Kidney (tissue), 14 donors: Measurements from ENCODE around the gene SLX4IP. TPM values are rescaled to one million over a fixed set of nuclear protein-coding genes. Genes with fewer than 3 reads are reported as not detected.

Experiments
- DNase-seq, 5 donors: peaks; one replicate each; pipeline ENCODE4 v3.0.0-alpha.2; 2013 to 2020
- FAIRE-seq: peaks from 2 replicates; lab custom pipeline; 2012; peaks lifted over from hg19 to GRCh38; lab: Jason Lieb, UNC
- H3K27ac ChIP-seq, 2 donors: one replicate each; pipeline ENCODE4 v1.7.0; 2013; ENCODE audit warnings: low read depth in 2 of 2, low read length in 2 of 2, inconsistent platforms in 1 of 2
- H3K27me3 ChIP-seq: one replicate; pipeline ENCODE4 v1.7.1; 2013; ENCODE audit warnings: low read length, inconsistent platforms; ENCODE audit not compliant: control insufficient read depth, insufficient read depth
- H3K36me3 ChIP-seq, 3 donors: one replicate each; pipeline versions ENCODE4 v1.7.0 to v1.7.1; 2013; ENCODE audit warnings: low read length in 3 of 3, control low read depth in 1 of 3, inconsistent platforms in 1 of 3; ENCODE audit not compliant: insufficient read depth in 3 of 3, control insufficient read depth in 2 of 3
- H3K4me1 ChIP-seq, 3 donors: one replicate each; pipeline versions ENCODE4 v1.7.0 to v1.7.1; 2013; ENCODE audit warnings: low read length in 3 of 3, inconsistent platforms in 1 of 3, low read depth in 1 of 3; ENCODE audit not compliant: control insufficient read depth in 2 of 3, insufficient read depth in 2 of 3
- H3K4me3 ChIP-seq, 3 donors: one replicate each; pipeline versions ENCODE4 v1.7.0 to v1.8.1; 2013; ENCODE audit warnings: low read length in 3 of 3, control low read depth in 1 of 3, inconsistent platforms in 1 of 3
- H3K9ac ChIP-seq, 3 donors: one replicate each; pipeline versions ENCODE4 v1.7.0 to v1.7.1; 2013; ENCODE audit warnings: low read length in 3 of 3, control low read depth in 1 of 3, inconsistent platforms in 1 of 3
- H3K9me3 ChIP-seq, 3 donors: one replicate each; pipeline versions ENCODE4 v1.7.0 to v1.7.1; 2013; ENCODE audit warnings: low read length in 3 of 3, control low read depth in 1 of 3, inconsistent platforms in 1 of 3; ENCODE audit not compliant: control insufficient read depth in 2 of 3, insufficient read depth in 1 of 3
- intact Hi-C: fragments of 100-400 bp; cut with DNase I; formaldehyde crosslinking; loops from one replicate; pipeline ENCODE4 v1.11.1; 2022
- polyA plus RNA-seq: library from polyadenylated mRNA; stranded (reverse); fragments of 350-450 nt; fragmentation: Illumina TruSeq; extraction: RNeasy Lipid Tissue Mini Kit (QIAGEN cat#74804); gene quantifications from one replicate; pipeline ENCODE4 v1.2.3, GENCODE V29; 2014; ENCODE audit warnings: low read depth, low replicate concordance; ENCODE audit not compliant: insufficient read depth
- total RNA-seq: library from RNA; stranded (reverse); fragmentation: NEBNext Ultra II Directional; extraction: Animal tissue kit (Norgen Biotek cat#: 25700); gene quantifications from one replicate; pipeline ENCODE4 v1.2.1, GENCODE V29; 2021
- TF ChIP-seq, protein P1 (sequence below): IDR thresholded peaks from 3 replicates; pipeline ENCODE4 v1.5.1; 2012; ENCODE audit warnings: mild to moderate bottlenecking, moderate library complexity, borderline replicate concordance; ENCODE audit not compliant: insufficient read depth; ENCODE audit errors: extremely low read depth
- donor health status: control.
- donor health status: control.
- donor health status: control.
- donor health status: control.
- donor health status: control.
- donor health status: DM: yes; HTN: yes; CAD: no.
- donor health status: Normal renal cell carcinoma (clear cell type).

SLX4IP gene
- total and polyA plus RNA-seq, 2 donors from 2014 or later, result 2.6 to 7.6 TPM

- FAIRE-seq (no peak), DNase-seq (no peak)
- Histone ChIP-seq H3K27ac (no peak overlapping the region), H3K4me1 (no peaks in the 10 kb centered on the region), H3K4me3 (no peak overlapping the region), H3K27me3 (no peaks in the 10 kb centered on the region), H3K36me3 (no peaks in the 10 kb centered on the region), H3K9ac (no peak overlapping the region), H3K9me3 (no peaks in the 10 kb centered on the region)
- intact Hi-C loops, result no loop called here
- TF ChIP-seq, protein P1, sequence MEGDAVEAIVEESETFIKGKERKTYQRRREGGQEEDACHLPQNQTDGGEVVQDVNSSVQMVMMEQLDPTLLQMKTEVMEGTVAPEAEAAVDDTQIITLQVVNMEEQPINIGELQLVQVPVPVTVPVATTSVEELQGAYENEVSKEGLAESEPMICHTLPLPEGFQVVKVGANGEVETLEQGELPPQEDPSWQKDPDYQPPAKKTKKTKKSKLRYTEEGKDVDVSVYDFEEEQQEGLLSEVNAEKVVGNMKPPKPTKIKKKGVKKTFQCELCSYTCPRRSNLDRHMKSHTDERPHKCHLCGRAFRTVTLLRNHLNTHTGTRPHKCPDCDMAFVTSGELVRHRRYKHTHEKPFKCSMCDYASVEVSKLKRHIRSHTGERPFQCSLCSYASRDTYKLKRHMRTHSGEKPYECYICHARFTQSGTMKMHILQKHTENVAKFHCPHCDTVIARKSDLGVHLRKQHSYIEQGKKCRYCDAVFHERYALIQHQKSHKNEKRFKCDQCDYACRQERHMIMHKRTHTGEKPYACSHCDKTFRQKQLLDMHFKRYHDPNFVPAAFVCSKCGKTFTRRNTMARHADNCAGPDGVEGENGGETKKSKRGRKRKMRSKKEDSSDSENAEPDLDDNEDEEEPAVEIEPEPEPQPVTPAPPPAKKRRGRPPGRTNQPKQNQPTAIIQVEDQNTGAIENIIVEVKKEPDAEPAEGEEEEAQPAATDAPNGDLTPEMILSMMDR, result no peak
Observed at GRCh38 chr20:10445758-10446157, 10.7 kb downstream of the SLX4IP start.

- DNase-seq, result no peak
- H3K9ac ChIP-seq, result no peak overlapping the region
- FAIRE-seq, result no peak
- TF ChIP-seq, protein P1, result no peak
- no peaks in the 10 kb centered on the region for H3K27me3 ChIP-seq
- H3K27ac ChIP-seq, result no peak overlapping the region
- H3K36me3 ChIP-seq, result no peaks in the 10 kb centered on the region
- H3K9me3 ChIP-seq, result no peaks in the 10 kb centered on the region
- H3K4me1 ChIP-seq, result no peaks in the 10 kb centered on the region
- intact Hi-C loops, result no loop called here
- H3K4me3 ChIP-seq, result no peak overlapping the region
Observed at GRCh38 chr20:10447028-10447427, 11.9 kb downstream of the SLX4IP start.

DNA sequence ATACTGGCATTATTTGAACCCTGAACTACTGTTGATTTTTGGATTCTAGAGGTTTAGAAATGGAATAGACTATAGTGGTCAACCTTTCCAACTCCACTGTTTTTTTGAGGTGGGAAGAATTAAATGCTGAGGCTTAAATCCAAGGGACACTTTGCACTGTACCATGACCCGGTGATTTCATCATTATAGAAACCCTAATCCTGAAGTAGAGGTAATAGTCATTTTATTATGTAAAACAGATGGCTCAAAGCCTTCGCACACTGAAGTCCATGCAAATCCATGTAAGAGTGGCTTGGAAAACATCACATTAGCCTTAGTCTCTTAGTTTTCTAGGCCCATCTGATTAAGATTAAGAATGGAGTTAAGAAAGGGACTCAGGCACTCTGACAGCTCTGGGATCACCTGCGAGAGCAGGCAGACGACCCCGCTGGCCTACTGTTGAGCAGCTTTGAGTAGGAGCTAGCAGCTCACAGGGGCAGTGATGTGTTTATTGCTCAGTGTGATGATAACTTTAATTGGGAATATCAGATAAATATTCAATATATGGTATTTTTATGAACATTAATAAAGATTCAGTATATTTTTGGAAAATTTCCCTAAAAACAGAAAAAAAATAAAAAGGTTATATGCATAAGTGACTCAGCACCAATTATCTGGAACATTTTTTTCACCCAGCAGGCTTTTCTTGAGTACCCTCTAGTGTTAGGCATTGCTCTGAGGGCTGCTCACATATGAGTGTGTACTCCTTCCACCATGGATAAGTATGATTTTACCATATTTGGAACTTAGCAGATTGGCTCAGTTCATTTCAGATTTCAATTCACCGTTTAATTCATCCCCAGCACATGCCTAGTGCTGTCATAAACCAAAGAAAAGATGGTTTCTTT lies 13.4 kb downstream of the SLX4IP start:
- intact Hi-C loops, result no loop called here
- Histone ChIP-seq H3K36me3 (no peaks in the 10 kb centered on the region), H3K4me1 (no peaks in the 10 kb centered on the region), H3K9me3 (no peaks in the 10 kb centered on the region), H3K27me3 (no peaks in the 10 kb centered on the region), H3K27ac (no peak overlapping the region), H3K9ac (no peak overlapping the region), H3K4me3 (no peak overlapping the region)
- DNase-seq (no peak), FAIRE-seq (no peak)
- TF ChIP-seq, protein P1, result no peak

DNA sequence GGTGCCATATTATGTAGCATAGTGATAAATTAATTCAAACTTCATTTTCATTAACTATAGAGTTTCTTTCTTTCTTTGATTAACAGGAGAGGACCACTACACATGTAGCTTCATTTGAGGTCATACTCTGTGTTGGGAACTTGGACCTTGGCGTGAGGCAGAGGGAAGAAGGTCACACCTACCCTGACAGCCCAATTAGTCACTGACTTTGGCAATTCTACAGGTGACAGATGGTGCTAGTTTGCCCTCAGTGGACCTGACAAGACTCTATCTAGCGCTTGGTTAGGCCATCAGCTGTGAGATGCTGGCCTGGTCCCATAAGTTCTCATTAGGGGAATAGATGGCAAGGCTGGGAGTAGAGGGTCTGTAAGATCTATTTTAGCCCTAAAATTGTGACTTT lies 14.2 kb downstream of the SLX4IP start:
- Histone ChIP-seq H3K9ac (no peak overlapping the region), H3K27me3 (no peaks in the 10 kb centered on the region), H3K4me3 (no peak overlapping the region), H3K36me3 (no peaks in the 10 kb centered on the region), H3K27ac (no peak overlapping the region), H3K4me1 (no peaks in the 10 kb centered on the region), H3K9me3 (no peaks in the 10 kb centered on the region)
- no peak for FAIRE-seq
- no peak for DNase-seq
- intact Hi-C loops, result no loop called here
- TF ChIP-seq, protein P1, result no peak
